T-helper 22 cell (primary cell): ENCODE results near the gene OPN1SW.

Experiments
- DNase-seq: peaks from one replicate; pipeline ENCODE4 v3.0.0-alpha.2; 2020; ENCODE audit warnings: low read depth

Gene OPN1SW

GRCh38 chr7:128775744-128776474 is at the start of gene OPN1SW:
Gene OPN1SW, minus strand, starts transcription at chr7:128775794. Its CDS starts 13 bp downstream, at chr7:128775781.
- DNase-seq = no peak

GRCh38 chr7:128821724-128822123 is 46.1 kb upstream of the OPN1SW start:
- no peak for DNase-seq

DNA sequence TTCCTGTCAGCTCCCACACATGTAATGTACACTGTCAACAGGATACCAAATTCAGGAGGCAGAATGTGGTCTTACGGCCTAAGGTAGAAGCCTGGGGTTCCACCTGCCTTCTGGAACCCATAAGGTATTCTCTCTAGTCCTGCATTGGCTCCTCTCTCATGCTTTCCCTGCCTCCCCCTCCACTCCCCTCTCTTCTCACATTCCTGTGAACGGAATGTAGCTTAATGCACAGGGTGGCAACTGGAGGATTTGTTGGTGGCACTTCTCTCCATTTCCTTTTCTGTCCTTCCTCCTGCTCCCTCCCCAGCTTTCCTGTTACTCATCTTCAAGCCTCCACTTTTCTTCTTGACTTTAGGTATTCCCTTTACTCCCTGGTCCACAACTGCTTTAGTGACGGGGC is 43.1 kb upstream of the OPN1SW start:
- DNase-seq = no peak

- no peak for DNase-seq
These were observed 39.8 kb upstream of the OPN1SW start for GRCh38 chr7:128815289-128815942.

- no peak for DNase-seq
These were observed 38.9 kb upstream of the OPN1SW start for GRCh38 chr7:128814499-128814898.

DNA sequence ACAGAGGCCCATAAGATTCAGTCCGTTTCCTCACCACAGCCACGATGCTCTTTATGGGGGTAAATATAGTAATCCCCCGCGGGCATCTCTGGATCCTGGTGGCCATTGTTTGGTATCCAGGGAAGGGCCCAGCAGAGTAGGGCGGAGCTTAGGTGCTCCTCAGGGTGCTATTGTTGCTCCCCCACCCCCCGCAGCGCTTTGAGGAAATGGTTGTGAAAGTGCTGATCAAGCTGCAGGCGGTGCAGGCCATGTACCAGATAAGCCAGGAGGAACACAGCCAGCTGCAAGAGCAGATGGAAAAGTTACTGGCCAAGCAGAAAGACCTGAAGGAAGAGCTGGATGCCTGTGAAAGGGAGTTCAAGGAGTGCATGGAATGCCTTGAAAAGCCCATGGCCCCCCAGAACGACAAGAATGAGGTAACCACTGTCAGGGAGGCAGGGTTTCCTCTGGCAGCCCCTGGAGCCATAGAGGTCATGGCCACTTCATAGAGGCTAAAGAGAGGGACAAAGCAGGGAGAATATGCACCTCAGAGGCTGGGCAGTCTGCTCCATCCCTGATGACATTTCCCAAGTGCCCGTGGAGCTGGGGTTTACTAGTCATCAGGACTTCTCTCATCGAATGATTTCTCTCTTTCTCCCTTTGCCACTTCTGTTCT is 37.0 kb upstream of the OPN1SW start:
- no peak for DNase-seq

GRCh38 chr7:128811631-128812430 is 36.2 kb upstream of the OPN1SW start:
- no peak for DNase-seq

DNA sequence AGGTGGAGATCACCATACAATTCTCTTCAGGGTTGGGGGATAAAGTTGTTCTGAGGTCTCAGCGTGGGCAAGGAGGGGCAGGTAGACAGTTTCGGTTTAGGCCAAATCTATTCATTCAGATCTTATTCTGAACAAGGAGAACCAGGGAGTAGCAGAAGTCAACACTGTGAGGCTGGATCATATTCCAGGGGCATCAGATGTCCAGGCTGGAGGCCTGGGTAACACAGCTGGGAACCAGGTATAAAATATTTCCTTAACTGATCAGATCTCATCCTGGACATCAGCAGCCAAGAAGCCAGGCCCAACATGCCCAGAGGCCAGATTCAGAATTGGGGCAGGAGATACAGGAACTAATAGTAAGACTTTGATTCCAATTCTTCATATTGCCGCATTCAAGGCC is 35.4 kb upstream of the OPN1SW start:
- DNase-seq = no peak

DNA sequence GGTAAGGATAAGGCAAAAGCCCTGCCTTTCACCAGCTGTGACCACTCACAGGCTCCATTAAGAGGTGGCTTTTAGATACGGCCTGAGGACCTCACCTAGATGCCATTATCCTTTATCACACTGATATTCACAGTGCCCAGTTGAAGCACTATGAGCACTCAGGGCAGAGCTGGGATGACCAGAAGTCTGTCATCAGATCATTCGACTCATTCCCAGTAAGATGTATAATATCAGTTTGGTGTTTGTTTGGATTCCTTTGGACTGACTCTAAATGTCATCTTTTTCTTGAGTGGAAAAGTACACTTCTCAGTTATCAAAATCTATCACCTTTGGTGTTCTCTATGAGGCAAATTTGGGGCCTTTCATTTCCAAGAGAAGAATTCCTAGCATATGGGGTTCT is 34.9 kb upstream of the OPN1SW start:
- no peak for DNase-seq

GRCh38 chr7:128809363-128809762 is 33.8 kb upstream of the OPN1SW start:
- DNase-seq = no peak

GRCh38 chr7:128807191-128807590 is 31.6 kb upstream of the OPN1SW start:
- no peak for DNase-seq

- no peak for DNase-seq
These were observed 29.6 kb upstream of the OPN1SW start for GRCh38 chr7:128805225-128805624.

- DNase-seq = no peak
These were observed 28.9 kb upstream of the OPN1SW start for GRCh38 chr7:128804484-128804883.

DNA sequence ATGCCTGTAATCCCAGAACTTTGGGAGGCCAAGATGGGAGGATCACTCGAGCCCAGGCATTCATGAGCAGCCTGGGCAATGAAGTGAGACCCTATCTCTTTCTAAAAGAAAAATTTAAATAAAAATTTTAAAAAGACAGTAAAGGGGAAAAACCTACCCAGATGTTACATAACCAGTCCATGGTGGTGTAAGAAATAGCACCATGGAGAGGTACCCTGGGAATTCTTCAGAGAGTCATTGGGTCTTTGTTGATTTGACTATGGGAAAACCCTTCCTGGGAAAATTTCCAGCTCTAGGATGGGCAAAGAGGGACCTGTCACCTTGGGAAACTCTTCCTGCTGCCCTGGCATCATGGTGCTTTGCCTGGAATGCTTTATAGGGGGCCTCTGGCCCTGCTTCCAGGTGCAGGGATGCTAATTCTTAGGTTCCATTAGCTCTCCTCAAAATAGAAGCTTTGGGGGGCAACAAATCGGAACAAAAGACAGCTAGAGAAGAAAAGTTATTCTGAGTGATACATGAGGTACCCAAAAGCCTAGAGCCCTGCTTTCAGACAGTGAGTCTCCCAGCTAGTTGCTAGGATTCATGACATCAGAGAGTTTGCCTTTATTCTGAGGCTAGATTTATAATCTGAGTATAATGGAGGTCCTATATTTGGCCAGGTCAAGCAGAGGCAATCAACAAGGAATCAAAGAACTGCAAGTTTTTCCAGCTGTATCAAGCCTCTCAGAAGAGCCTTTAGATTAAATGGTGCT is 26.2 kb upstream of the OPN1SW start:
- DNase-seq = no peak

DNA sequence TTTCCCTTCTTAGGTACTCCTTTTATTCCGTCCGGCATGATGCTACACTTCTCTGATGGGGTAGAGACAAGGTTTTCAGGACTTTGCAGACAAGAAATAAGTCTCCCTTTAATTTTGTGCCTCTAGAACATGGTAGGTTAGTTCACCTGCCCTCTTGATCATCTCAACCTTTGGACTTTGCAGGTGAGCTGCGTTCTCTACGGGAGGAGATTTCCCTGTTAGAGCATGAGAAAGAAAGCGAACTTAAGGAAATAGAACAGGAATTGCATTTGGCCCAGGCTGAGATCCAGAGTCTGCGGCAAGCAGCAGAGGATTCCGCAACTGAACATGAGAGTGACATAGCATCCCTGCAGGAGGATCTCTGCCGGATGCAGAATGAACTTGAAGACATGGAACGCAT is 25.4 kb upstream of the OPN1SW start:
- DNase-seq = no peak

GRCh38 chr7:128800567-128800966 is 25.0 kb upstream of the OPN1SW start:
- no peak for DNase-seq

DNA sequence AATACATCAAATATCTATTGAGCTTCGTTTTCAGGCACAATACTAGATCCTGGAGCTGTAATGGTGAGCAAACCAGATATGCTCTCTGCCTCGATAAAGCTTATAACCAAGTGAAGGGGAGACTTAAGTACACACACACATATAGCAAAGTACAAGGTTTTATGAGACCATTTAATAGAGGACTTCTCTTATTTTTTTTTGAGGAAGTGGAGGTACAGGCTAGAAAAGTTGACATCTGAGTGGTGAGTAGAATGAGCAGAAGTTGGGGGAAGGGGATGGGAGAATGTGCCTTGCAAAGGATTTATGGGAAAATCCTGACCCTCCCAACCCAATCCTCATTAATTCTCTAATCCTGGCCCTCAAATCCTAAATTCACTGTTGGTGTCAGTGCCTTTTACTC is 23.9 kb upstream of the OPN1SW start:
- DNase-seq = no peak

- DNase-seq = no peak
These were observed 20.7 kb upstream of the OPN1SW start for GRCh38 chr7:128796327-128796726.

- DNase-seq = no peak
These were observed 19.5 kb upstream of the OPN1SW start for GRCh38 chr7:128795129-128795528.

- no peak for DNase-seq
These were observed 18.8 kb upstream of the OPN1SW start for GRCh38 chr7:128794436-128794835.

- no peak for DNase-seq
These were observed 18.4 kb upstream of the OPN1SW start for GRCh38 chr7:128794020-128794419.

DNA sequence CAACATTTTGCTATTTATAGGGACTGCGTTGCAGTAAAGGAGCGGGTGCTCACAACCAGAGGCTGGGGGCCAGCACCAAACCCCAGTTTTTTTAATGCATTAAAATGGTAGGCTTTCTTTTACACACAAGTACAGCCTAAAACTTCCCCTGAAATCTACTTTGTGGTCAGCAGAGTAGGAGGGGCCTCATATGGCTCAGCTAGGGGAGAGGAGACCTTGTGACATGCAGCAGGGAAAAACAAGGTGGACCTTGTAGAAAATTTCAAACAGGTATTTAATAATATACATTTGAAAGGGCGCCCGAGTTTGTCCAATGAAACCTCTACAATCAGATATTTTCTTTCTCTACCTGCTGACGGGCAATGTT is 17.6 kb upstream of the OPN1SW start:
- DNase-seq = no peak
